ENCODE results near the gene PROM1. TPM values are rescaled to one million over a fixed set of nuclear protein-coding genes. Genes with fewer than 3 reads are reported as not detected.

The PROM1 gene
- total RNA-seq, 1 donor from 2014 or later, result 0.93 TPM

GRCh38 chr4:16125571-16126445 is 42.0 kb upstream of the PROM1 start:
- intact Hi-C loops (cut with DNase I), result no loop called here
- DNase-seq, result no peak
- Histone ChIP-seq H3K27me3 (no peaks in the 10 kb centered on the region), H3K27ac (no peak overlapping the region), H3K9me3 (no peaks in the 10 kb centered on the region), H3K4me1 (no peaks in the 10 kb centered on the region), H3K36me3 (no peaks in the 10 kb centered on the region), H3K4me3 (no peak overlapping the region)
- ATAC-seq, result no peak
- no peak for TF ChIP-seq CTCF (IDR thresholded peaks at IDR 0.05)

DNA sequence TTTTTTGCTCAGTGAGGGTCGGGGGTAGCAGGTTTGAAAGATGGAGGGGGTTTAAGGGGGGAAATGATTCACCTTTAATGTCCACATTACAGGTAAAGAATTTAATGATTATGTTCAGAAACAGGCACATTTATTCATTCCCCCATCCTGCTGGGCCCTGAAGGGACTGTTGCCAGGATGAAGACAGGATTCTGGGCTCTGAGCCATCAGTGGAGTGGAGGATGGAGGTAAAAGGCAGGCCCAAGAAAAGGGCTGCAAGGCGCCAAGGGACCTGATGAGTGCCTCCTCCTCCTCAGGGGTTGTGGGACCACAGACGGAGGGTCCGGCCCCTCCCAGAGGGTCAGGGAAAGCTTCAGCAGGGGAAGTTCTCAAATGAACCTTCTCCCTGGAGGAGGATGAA is 40.4 kb upstream of the PROM1 start:
- Histone ChIP-seq H3K4me1 (no peaks in the 10 kb centered on the region), H3K9me3 (no peaks in the 10 kb centered on the region), H3K36me3 (no peaks in the 10 kb centered on the region), H3K4me3 (no peak overlapping the region), H3K27me3 (no peaks in the 10 kb centered on the region), H3K27ac (no peak overlapping the region)
- intact Hi-C loops (cut with DNase I), result no loop called here
- TF ChIP-seq CTCF (IDR thresholded peaks at IDR 0.05), result no peak
- DNase-seq (no peak), ATAC-seq (no peak)

- Histone ChIP-seq H3K36me3 (no peaks in the 10 kb centered on the region), H3K27ac (no peak overlapping the region), H3K9me3 (no peaks in the 10 kb centered on the region), H3K4me1 (no peaks in the 10 kb centered on the region), H3K27me3 (no peaks in the 10 kb centered on the region), H3K4me3 (no peak overlapping the region)
- TF ChIP-seq CTCF (IDR thresholded peaks at IDR 0.05), result no peak
- DNase-seq (no peak), ATAC-seq (no peak)
- intact Hi-C loops (cut with DNase I), result no loop called here
These were observed 39.7 kb upstream of the PROM1 start for GRCh38 chr4:16123356-16124084.

- intact Hi-C loops (cut with DNase I), result no loop called here
- no peaks in the 10 kb centered on the region for H3K9me3 ChIP-seq
- H3K36me3 ChIP-seq, result no peaks in the 10 kb centered on the region
- H3K27ac ChIP-seq, result no peak overlapping the region
- no peak for TF ChIP-seq CTCF (IDR thresholded peaks at IDR 0.05)
- H3K4me3 ChIP-seq, result no peak overlapping the region
- ATAC-seq, result no peak
- H3K27me3 ChIP-seq, result no peaks in the 10 kb centered on the region
- H3K4me1 ChIP-seq, result no peaks in the 10 kb centered on the region
- no peak for DNase-seq
These were observed 39.0 kb upstream of the PROM1 start for GRCh38 chr4:16122784-16123183.

GRCh38 chr4:16122308-16122711 is 38.5 kb upstream of the PROM1 start:
- DNase-seq, result no peak
- no peak for TF ChIP-seq CTCF (IDR thresholded peaks at IDR 0.05)
- H3K36me3 ChIP-seq, result no peaks in the 10 kb centered on the region
- no peaks in the 10 kb centered on the region for H3K27me3 ChIP-seq
- no peaks in the 10 kb centered on the region for H3K4me1 ChIP-seq
- no peak overlapping the region for H3K27ac ChIP-seq
- H3K9me3 ChIP-seq, result no peaks in the 10 kb centered on the region
- no peak overlapping the region for H3K4me3 ChIP-seq
- peak; percentile 78 for ATAC-seq
- intact Hi-C loops (cut with DNase I), result no loop called here

Data from upper lobe of right lung (tissue), 1 donor.